ENCODE results near the gene TNFSF12. TPM values are rescaled to one million over a fixed set of nuclear protein-coding genes. Genes with fewer than 3 reads are reported as not detected.
"Not testable (repeated sequence)": the region's sequence is repeated elsewhere in the genome, so short reads cannot be mapped to it uniquely, and the experiment has no call there.

TNFSF12 gene
- total RNA-seq, 2 experiments from 2014 or later, result 13.3 to 14.4 TPM

- ChIA-PET CTCF (interaction anchor here (0.8 kb wide), 1 partner anchor 75 kb away, joined by 3 read pairs; no protein-coding TSS in a partner anchor), POLR2A (no interaction called here)
Measured at GRCh38 chr17:7590743-7591142, 41.9 kb downstream of the TNFSF12 start.

- POLR2A ChIA-PET, result interaction anchor here (1.4 kb wide), 1 partner anchor 18 kb away, joined by 5 read pairs; no protein-coding TSS in a partner anchor
- CTCF ChIA-PET, result no interaction called here
Measured at GRCh38 chr17:7591596-7591995, 42.7 kb downstream of the TNFSF12 start.

- ChIA-PET CTCF (interaction anchor here (1.4 kb wide), 1 partner anchor 91 kb away, joined by 3 read pairs; no protein-coding TSS in a partner anchor), POLR2A (interaction anchor here (1.4 kb wide), 1 partner anchor 19 kb away, joined by 5 read pairs; no protein-coding TSS in a partner anchor)
Measured at GRCh38 chr17:7592422-7593021, 43.7 kb downstream of the TNFSF12 start.

GRCh38 chr17:7593296-7593695 lies 44.4 kb downstream of the TNFSF12 start:
- ChIA-PET POLR2A (no interaction called here), CTCF (interaction anchor here (1.4 kb wide), 1 partner anchor 90 kb away, joined by 3 read pairs; no protein-coding TSS in a partner anchor)

GRCh38 chr17:7597561-7597960 lies 48.7 kb downstream of the TNFSF12 start:
- CTCF ChIA-PET, POLR2A ChIA-PET: not testable (repeated sequence)

GRCh38 chr17:7606280-7606679 lies 57.4 kb downstream of the TNFSF12 start:
- CTCF ChIA-PET, result no interaction called here
- POLR2A ChIA-PET, result no interaction called here

Other genes starting within 250 kb of the TNFSF12 start
- gene EIF5A, start 241.4 kb upstream of the TNFSF12 start, total RNA-seq, result 1,000 to 10,000 TPM; 1,619 to 1,670 TPM
- 10 to 100 TPM; 68.8 to 69.5 TPM for gene GPS2, start 233.7 kb upstream of the TNFSF12 start, total RNA-seq
- 10 to 100 TPM; 59.2 to 59.4 TPM for gene NEURL4, start 219.7 kb upstream of the TNFSF12 start, total RNA-seq
- 100 to 1,000 TPM; 234 to 241 TPM for gene ACAP1, start 212.5 kb upstream of the TNFSF12 start, total RNA-seq
- 1 to 10 TPM; 6.4 to 7.2 TPM for gene KCTD11, start 196.9 kb upstream of the TNFSF12 start, total RNA-seq
- not detected for gene TMEM95, start 193.9 kb upstream of the TNFSF12 start, total RNA-seq
- 1 to 10 TPM; 4.6 to 5.6 TPM for gene TNK1, start 168.0 kb upstream of the TNFSF12 start, total RNA-seq
- gene PLSCR3, start 154.5 kb upstream of the TNFSF12 start, total RNA-seq, result 10 to 100 TPM; 70.8 to 74.4 TPM
- gene TMEM256, start 145.0 kb upstream of the TNFSF12 start, total RNA-seq, result 10 to 100 TPM; 50.1 to 51.6 TPM
- gene NLGN2, start 141.2 kb upstream of the TNFSF12 start, total RNA-seq, result 1 to 10 TPM; 6.6 to 7.9 TPM
- not detected for gene SPEM1, start 128.7 kb upstream of the TNFSF12 start, total RNA-seq
- gene SPEM2, start 123.4 kb upstream of the TNFSF12 start, total RNA-seq, result not detected
- gene SPEM3, start 120.2 kb upstream of the TNFSF12 start, total RNA-seq, result not detected
- 10 to 100 TPM; 11.2 to 12.6 TPM for gene TMEM102, start 113.6 kb upstream of the TNFSF12 start, total RNA-seq
- gene FGF11, start 109.5 kb upstream of the TNFSF12 start, total RNA-seq, result 1 to 10 TPM; 2.0 to 2.1 TPM
- 1 to 10 TPM; 7.2 to 7.8 TPM for gene CHRNB1, start 104.0 kb upstream of the TNFSF12 start, total RNA-seq
- gene ZBTB4, start 69.4 kb upstream of the TNFSF12 start, total RNA-seq, result 10 to 100 TPM; 17.6 to 17.7 TPM
- not detected for gene SLC35G6, start 67.6 kb upstream of the TNFSF12 start, total RNA-seq
- 100 to 1,000 TPM; 195 to 198 TPM for gene POLR2A, start 64.7 kb upstream of the TNFSF12 start, total RNA-seq
- gene TNFSF13, start 9.7 kb downstream of the TNFSF12 start, total RNA-seq, result 1 to 10 TPM; 1.0 to 1.1 TPM
- gene SENP3, start 12.9 kb downstream of the TNFSF12 start, total RNA-seq, result 100 to 1,000 TPM; 112 to 116 TPM
- 1 to 10 TPM; 7.4 to 8.9 TPM for gene CD68, start 30.6 kb downstream of the TNFSF12 start, total RNA-seq
- 100 to 1,000 TPM; 105 to 106 TPM for gene MPDU1, start 34.8 kb downstream of the TNFSF12 start, total RNA-seq
- under 1 TPM; 0.13 to 0.25 TPM for gene SOX15, start 41.0 kb downstream of the TNFSF12 start, total RNA-seq
- 10 to 100 TPM; 46.4 to 47.2 TPM for gene FXR2, start 65.8 kb downstream of the TNFSF12 start, total RNA-seq
- gene SAT2, start 78.8 kb downstream of the TNFSF12 start, total RNA-seq, result 10 to 100 TPM; 19.2 to 20.0 TPM
- gene SHBG, start 81.1 kb downstream of the TNFSF12 start, total RNA-seq, result not detected
- gene ATP1B2, start 101.9 kb downstream of the TNFSF12 start, total RNA-seq, result under 1 TPM; 0.21 to 0.25 TPM
- gene TP53, start 138.4 kb downstream of the TNFSF12 start, total RNA-seq, result 100 to 1,000 TPM; 135 to 139 TPM
- gene WRAP53, start 139.4 kb downstream of the TNFSF12 start, total RNA-seq, result 10 to 100 TPM; 32.9 to 33.1 TPM
- under 1 TPM in 1 of 2 experiments, not detected in 1; 0.08 TPM for gene EFNB3, start 156.1 kb downstream of the TNFSF12 start, total RNA-seq
- under 1 TPM; 0.10 to 0.23 TPM for gene DNAH2, start 168.7 kb downstream of the TNFSF12 start, total RNA-seq

All from activated CD8-positive, alpha-beta memory T cell treated with anti-CD3 and anti-CD28 coated beads for 36 hours (primary cell).